ENCODE data around the gene CHST15. TPM values are rescaled to one million over a fixed set of nuclear protein-coding genes. Genes with fewer than 3 reads are reported as not detected.

Gene CHST15
- total and polyA plus RNA-seq, 8 donors, result 2.6 to 30.4 (median 14.6) TPM

DNA sequence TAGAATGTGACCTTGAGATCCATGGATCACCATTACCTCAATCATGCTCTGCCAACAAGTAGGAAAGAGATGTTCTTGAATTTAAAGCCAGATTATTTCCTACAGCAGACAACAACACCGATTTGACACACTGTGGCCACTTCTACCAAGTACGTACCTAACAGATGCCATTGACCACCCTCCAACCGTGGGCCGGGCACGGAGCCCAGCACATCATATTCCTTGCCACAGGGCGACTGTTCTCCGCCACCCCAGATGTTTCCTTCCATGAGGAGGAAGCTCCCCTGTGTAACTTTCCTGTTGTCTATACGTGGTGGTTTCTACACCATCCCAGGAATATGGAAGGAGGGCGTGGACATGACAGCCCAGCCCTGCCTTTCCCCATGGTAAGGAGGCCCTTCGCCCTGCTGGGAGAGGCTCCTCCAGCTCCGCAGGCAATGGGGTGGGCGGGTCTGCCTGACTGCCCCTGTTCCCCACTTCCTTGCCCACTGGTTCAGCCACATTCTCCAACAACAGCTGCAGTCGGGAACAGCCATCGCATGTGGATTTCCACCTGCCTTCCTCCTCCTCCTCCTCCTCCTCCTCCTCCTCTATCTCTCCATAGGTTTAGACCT is 7.2 kb downstream of the CHST15 start:
- TF ChIP-seq, protein P1, sequence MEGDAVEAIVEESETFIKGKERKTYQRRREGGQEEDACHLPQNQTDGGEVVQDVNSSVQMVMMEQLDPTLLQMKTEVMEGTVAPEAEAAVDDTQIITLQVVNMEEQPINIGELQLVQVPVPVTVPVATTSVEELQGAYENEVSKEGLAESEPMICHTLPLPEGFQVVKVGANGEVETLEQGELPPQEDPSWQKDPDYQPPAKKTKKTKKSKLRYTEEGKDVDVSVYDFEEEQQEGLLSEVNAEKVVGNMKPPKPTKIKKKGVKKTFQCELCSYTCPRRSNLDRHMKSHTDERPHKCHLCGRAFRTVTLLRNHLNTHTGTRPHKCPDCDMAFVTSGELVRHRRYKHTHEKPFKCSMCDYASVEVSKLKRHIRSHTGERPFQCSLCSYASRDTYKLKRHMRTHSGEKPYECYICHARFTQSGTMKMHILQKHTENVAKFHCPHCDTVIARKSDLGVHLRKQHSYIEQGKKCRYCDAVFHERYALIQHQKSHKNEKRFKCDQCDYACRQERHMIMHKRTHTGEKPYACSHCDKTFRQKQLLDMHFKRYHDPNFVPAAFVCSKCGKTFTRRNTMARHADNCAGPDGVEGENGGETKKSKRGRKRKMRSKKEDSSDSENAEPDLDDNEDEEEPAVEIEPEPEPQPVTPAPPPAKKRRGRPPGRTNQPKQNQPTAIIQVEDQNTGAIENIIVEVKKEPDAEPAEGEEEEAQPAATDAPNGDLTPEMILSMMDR (IDR thresholded peaks at IDR 0.05), result no peak
- TF ChIP-seq EP300 (IDR thresholded peaks at IDR 0.05), result no peak
- TF ChIP-seq POLR2AphosphoS5 (IDR thresholded peaks at IDR 0.05), result no peak
- TF ChIP-seq POLR2A (IDR thresholded peaks at IDR 0.05), result no peak
- Histone ChIP-seq H3K4me3 (no peak overlapping the region), H3K27ac (peak overlapping the region in 4 of 5 donors; percentile 14 to 96 (median 30)), H3K4me1 (peaks cover 40 to 77% (median 68%) of the 10 kb centered on the region in 4 donors), H3K27me3 (peaks cover 0 to 14% (median 0%) of the 10 kb centered on the region in 3 donors), H3K9me3 (no peaks in the 10 kb centered on the region), H3K36me3 (no peaks in the 10 kb centered on the region)
- DNase-seq, result no peak
- WGBS, 5 donors, result 77 to 88% (median 86%) methylated on average over 14 of the region's 14 CpGs
- intact Hi-C loops (cut with DNase I; ENCODE audit: low total_unique reads), result loop anchor here (10.0 kb wide), 1 partner anchor 81 kb away; no protein-coding TSS in a partner anchor

DNA sequence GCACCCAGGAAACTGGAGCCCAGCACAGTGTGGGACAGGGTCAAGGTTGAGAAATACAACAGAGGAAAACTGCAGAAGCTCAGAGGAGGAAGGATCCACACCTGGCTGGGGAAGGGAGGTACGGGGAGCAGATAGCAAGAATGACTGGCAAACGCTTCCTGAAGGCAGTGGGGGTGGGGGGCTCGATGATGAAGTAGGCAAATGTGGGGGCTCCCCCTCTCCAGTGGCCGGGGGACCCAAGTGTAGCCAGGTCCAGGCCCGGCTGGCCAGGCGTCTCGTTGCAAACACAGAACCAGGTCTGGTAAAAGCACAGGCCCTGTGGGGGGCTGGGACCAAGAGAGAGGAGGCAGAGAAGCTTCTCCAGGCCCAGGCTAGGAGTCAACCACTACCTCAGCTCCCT is 7.7 kb downstream of the CHST15 start:
- Histone ChIP-seq H3K36me3 (no peaks in the 10 kb centered on the region), H3K4me1 (peaks cover 40 to 71% (median 63%) of the 10 kb centered on the region in 4 donors), H3K27me3 (peaks cover 0 to 11% (median 0%) of the 10 kb centered on the region in 3 donors), H3K4me3 (no peak overlapping the region), H3K27ac (peak overlapping the region in 3 of 5 donors; percentile 17 to 96 (median 42)), H3K9me3 (no peaks in the 10 kb centered on the region)
- DNase-seq, result no peak
- intact Hi-C loops (cut with DNase I; ENCODE audit: low total_unique reads), result loop anchor here (10.0 kb wide), 1 partner anchor 81 kb away; no protein-coding TSS in a partner anchor
- no peak for TF ChIP-seq POLR2A (IDR thresholded peaks at IDR 0.05)
- 62 to 81% (median 78%) methylated on average over 7 of the region's 7 CpGs for WGBS, 5 donors

DNA sequence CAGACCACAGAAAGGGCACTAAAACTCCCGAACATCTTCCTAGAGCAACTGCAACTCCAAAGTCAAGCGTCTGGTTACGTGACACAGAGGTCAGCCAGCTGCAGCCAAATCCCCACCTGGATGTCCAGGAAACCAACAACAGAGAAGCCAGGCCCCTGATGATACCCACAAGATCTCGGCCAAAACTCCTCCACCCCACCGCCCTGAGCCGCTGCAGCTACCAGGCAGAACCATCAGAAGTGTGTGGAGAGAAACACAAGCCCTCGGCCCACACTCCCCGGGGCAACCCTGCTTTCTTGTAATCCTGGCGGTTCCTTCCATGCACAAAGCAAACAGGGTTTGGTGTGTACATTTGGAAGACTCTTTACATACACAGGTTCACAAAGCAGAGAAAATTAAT is 8.7 kb downstream of the CHST15 start:
- Histone ChIP-seq H3K4me3 (no peak overlapping the region), H3K4me1 (peaks cover 35 to 68% (median 58%) of the 10 kb centered on the region in 4 donors), H3K36me3 (no peaks in the 10 kb centered on the region), H3K9me3 (no peaks in the 10 kb centered on the region), H3K27ac (peak overlapping the region in 3 of 5 donors; percentile 20 to 96 (median 27)), H3K27me3 (peaks cover 0 to under 1% (median 0%) of the 10 kb centered on the region in 3 donors)
- DNase-seq, result no peak
- WGBS, 5 donors, result 39 to 42% (median 41%) methylated on average over 9 of the region's 9 CpGs
- no peak for TF ChIP-seq EP300 (IDR thresholded peaks at IDR 0.05)
- TF ChIP-seq, protein P1 (IDR thresholded peaks at IDR 0.05), result no peak
- TF ChIP-seq POLR2A (IDR thresholded peaks at IDR 0.05), result no peak
- TF ChIP-seq POLR2AphosphoS5 (IDR thresholded peaks at IDR 0.05), result no peak
- intact Hi-C loops (cut with DNase I; ENCODE audit: low total_unique reads), result loop anchor here (10.0 kb wide), 1 partner anchor 80 kb away; no protein-coding TSS in a partner anchor

DNA sequence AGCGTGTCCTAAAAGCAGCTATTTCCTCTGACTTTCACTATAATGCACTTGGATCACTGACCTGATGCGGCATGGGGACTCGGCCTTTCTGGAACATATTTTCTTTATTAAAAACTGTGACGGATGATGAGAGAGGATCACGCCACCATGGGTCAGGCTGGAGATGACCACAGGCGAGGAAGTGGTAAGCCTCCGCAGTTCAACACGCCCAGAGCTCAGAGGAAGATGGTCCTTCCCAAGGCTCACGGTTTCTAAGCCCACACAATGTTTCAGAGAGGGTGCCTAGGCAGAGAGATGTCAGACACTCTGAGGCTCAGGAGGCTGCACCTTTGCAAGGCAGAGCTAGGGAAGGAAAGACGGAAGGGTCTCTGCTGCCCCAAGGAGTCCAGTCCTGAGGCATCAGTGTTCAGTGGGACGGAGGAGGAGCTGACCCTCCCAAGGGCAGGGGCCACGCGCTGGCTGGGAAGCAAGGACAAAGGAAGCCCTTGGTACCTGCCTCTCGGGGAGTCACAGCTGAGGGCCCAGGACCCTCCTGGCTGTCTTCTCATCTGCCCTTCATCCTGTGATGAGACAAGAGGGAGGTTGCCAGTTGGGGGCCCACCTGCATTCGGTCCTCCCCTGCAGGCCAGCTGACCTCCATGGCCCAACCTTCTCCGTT is 9.5 kb downstream of the CHST15 start:
- Histone ChIP-seq H3K36me3 (no peaks in the 10 kb centered on the region), H3K27ac (peak overlapping the region in 2 of 5 donors; percentile 20 to 28), H3K4me1 (peaks cover 28 to 64% (median 52%) of the 10 kb centered on the region in 4 donors), H3K9me3 (no peaks in the 10 kb centered on the region), H3K27me3 (no peaks in the 10 kb centered on the region), H3K4me3 (no peak overlapping the region)
- TF ChIP-seq POLR2A (IDR thresholded peaks at IDR 0.05), result no peak
- intact Hi-C loops (cut with DNase I; ENCODE audit: low total_unique reads), result loop anchor here (10.0 kb wide), 1 partner anchor 79 kb away; no protein-coding TSS in a partner anchor
- 78 to 91% (median 90%) methylated on average over 14 to 16 of the region's 16 CpGs for WGBS, 5 donors
- DNase-seq, result no peak

DNA sequence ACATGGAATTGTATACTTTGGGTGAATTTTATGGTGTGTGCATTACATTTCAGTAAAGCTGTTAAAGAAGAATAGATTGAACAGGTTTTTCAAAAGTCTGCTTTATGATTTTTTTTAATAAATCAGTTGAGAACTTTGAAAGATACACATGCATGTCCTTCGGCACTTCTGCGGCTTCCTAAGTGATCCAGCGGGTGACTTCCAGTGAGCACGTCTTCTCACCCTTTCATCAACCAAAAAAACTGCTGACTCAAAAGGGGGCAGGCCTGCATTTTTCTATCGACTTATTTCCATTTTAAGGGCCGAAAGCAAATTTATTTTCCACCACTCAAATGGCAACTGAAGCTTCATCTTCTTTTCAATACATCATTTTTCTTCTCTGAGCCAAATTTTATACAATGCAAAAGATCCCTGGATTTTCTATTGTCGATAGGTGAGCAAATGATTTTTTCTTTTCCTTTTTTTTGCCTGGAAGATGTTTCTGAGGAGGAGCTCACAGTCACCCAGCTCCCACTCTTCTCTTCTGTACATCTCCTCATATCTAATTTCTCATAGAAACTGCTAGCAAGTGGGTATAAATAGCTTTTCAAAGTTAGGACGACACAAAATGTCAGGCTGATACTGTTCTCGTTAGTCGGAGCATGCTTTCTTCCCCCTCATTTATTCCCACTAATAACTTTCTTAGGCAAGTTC is 10.2 kb downstream of the CHST15 start:
- DNase-seq, result no peak
- 85 to 92% (median 92%) methylated on average over 10 of the region's 10 CpGs for WGBS, 5 donors
- intact Hi-C loops (cut with DNase I; ENCODE audit: low total_unique reads), result loop anchor here (10.0 kb wide), 1 partner anchor 78 kb away; no protein-coding TSS in a partner anchor
- TF ChIP-seq POLR2A (IDR thresholded peaks at IDR 0.05), result no peak
- no peak for TF ChIP-seq POLR2AphosphoS5 (IDR thresholded peaks at IDR 0.05)
- TF ChIP-seq EP300 (IDR thresholded peaks at IDR 0.05), result no peak
- TF ChIP-seq, protein P1 (IDR thresholded peaks at IDR 0.05), result no peak
- Histone ChIP-seq H3K4me1 (peaks cover 23 to 63% (median 45%) of the 10 kb centered on the region in 4 donors), H3K4me3 (no peak overlapping the region), H3K27ac (no peak overlapping the region), H3K9me3 (no peaks in the 10 kb centered on the region), H3K36me3 (no peaks in the 10 kb centered on the region), H3K27me3 (no peaks in the 10 kb centered on the region)
